ENCODE results near the gene TRAF7.

Gene TRAF7

GRCh38 chr16:2166263-2167067, 10.9 kb downstream of the TRAF7 start:
- DNase-seq, result no peak

GRCh38 chr16:2167068-2167638, 11.6 kb downstream of the TRAF7 start:
- DNase-seq, result no peak

GRCh38 chr16:2170080-2170479, 14.5 kb downstream of the TRAF7 start:
- no peak for DNase-seq

- DNase-seq, result no peak
Observed at GRCh38 chr16:2170587-2171435, 15.2 kb downstream of the TRAF7 start.

GRCh38 chr16:2171601-2172178, 16.1 kb downstream of the TRAF7 start:
- no peak for DNase-seq

- no peak for DNase-seq
Observed at GRCh38 chr16:2172688-2173335, 17.2 kb downstream of the TRAF7 start.

- no peak for DNase-seq
Observed at GRCh38 chr16:2173366-2173765, 17.8 kb downstream of the TRAF7 start.

- DNase-seq, result no peak
Observed at GRCh38 chr16:2173916-2174315, 18.3 kb downstream of the TRAF7 start.

- DNase-seq, result no peak
Observed at GRCh38 chr16:2174396-2175131, 19.0 kb downstream of the TRAF7 start.

GRCh38 chr16:2175454-2175853, 19.9 kb downstream of the TRAF7 start:
- DNase-seq, result no peak

GRCh38 chr16:2176047-2176446, 20.5 kb downstream of the TRAF7 start:
- DNase-seq, result no peak

- DNase-seq, result no peak
Observed at GRCh38 chr16:2177101-2177500, 21.5 kb downstream of the TRAF7 start.

GRCh38 chr16:2177561-2177960, 22.0 kb downstream of the TRAF7 start:
- no peak for DNase-seq

- DNase-seq, result no peak
Observed at GRCh38 chr16:2178321-2179106, 22.9 kb downstream of the TRAF7 start.

GRCh38 chr16:2179107-2179501, 23.5 kb downstream of the TRAF7 start:
- no peak for DNase-seq

GRCh38 chr16:2179576-2179975, 24.0 kb downstream of the TRAF7 start:
- no peak for DNase-seq

GRCh38 chr16:2180461-2180860, 24.9 kb downstream of the TRAF7 start:
- DNase-seq, result no peak

GRCh38 chr16:2180962-2181923, 25.7 kb downstream of the TRAF7 start:
- no peak for DNase-seq

GRCh38 chr16:2181952-2182351, 26.4 kb downstream of the TRAF7 start:
- DNase-seq, result no peak

- DNase-seq, result no peak
Observed at GRCh38 chr16:2183671-2184070, 28.1 kb downstream of the TRAF7 start.
